GM12891 (cell line): ENCODE data around the gene UBE2D3.

Source experiments
- POLR2A ChIP-seq: IDR thresholded peaks from 2 replicates; pipeline ENCODE4 v1.6.1; 2011; ENCODE audit warnings: low read depth, low read length, control low read depth
- POLR2AphosphoS5 ChIP-seq: IDR thresholded peaks from 2 replicates; pipeline ENCODE4 v1.6.1; 2011; ENCODE audit warnings: low read depth, low read length, control low read depth
- TAF1 ChIP-seq: IDR thresholded peaks from 2 replicates; pipeline ENCODE4 v1.6.1; 2011; ENCODE audit warnings: low read depth, low read length, control low read depth

DNA sequence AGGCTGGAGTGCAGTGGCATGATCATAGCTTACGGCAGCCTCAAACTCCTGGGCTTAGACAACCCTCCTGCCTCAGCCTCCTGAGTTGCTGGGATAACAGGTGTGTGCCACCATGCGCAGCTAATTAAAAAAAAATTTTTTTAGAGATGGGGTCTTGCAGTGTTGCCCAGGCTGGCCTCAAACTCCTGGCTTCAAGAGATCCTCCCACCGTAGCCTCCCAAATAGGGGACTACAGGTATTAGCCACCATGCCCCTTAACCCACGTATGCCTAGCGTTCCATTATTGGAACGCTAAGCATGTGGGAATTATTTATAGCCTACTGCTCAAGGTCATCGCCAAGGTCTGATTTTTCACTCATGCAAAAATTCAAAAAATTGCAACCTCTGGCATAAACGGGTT, 20.3 kb upstream of the UBE2D3 start:
- TF ChIP-seq POLR2A: no peak
- no peak for TF ChIP-seq POLR2AphosphoS5
- no peak for TF ChIP-seq TAF1
